ENCODE measurements around the gene PELI2. TPM values are rescaled to one million over a fixed set of nuclear protein-coding genes. Genes with fewer than 3 reads are reported as not detected.

PELI2 gene
- polyA plus RNA-seq, 12 donors = 3.6 to 17.7 (median 5.0) TPM; not detected in 1

DNA sequence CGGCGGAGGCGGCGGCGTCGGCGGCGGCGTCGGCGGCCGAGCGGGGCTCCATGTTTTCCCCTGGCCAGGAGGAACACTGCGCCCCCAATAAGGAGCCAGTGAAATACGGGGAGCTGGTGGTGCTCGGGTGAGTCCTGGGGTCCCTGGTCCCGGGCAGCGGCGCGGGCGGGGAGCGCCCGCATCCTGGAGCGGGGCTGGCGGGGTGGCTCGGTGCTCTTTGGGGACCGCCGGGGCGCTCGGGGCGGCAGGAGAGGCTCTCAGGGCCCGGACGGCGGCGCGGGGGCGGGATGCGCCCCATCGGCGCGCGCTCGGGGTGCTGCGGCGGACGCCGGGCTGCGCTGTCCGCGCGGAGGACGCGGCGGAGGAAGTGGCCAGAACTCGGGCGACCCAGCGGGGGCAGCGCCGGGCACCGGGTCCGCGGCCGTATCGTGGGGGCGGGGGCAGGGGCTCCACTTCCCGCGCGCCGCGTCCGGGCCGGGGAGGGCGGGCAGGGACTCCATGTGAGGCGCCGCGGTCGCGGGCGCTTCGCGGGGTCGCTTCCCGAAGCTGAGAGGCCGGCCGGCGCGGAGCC lies 485 bp downstream of the PELI2 start:
- DNase-seq = no peak

DNA sequence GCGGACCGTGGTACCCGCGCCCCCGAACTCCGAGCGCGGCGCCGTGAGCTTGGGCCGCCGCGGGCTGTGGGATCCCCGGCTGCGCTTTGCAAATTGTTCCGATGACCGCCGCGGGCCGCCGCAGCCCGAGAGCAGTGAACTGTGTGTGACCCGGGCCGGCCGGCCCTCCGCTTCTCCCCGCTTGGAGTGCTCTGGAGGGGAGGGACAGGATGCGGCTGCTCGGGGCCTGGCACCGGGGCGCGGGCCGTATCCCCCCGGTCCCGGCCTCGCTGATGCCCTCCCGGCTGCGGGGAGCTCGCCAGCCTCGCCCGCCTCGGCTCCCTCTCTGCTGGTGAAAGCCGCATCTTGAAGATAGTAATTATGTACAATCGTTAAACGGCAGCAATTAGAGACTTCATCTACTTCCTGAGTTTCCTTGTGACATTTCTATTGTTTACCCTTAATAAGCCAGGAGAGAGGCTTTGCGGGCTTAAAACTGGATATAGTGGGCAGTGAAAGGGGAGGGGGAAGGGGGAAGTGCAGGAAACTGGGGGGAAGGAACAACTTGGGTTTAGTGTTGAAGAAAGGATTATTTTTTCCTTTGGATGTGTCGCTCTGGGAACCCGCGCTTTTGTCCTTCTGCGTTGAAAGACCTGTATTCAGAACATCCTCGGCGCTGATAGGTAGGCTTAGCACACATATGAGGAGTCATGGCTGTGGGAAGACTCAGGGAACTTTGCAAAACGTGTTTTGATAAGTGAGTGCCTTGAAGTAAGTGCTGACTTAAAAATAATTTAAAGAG lies 1.2 kb downstream of the PELI2 start:
- peak; percentile 56 for DNase-seq

DNA sequence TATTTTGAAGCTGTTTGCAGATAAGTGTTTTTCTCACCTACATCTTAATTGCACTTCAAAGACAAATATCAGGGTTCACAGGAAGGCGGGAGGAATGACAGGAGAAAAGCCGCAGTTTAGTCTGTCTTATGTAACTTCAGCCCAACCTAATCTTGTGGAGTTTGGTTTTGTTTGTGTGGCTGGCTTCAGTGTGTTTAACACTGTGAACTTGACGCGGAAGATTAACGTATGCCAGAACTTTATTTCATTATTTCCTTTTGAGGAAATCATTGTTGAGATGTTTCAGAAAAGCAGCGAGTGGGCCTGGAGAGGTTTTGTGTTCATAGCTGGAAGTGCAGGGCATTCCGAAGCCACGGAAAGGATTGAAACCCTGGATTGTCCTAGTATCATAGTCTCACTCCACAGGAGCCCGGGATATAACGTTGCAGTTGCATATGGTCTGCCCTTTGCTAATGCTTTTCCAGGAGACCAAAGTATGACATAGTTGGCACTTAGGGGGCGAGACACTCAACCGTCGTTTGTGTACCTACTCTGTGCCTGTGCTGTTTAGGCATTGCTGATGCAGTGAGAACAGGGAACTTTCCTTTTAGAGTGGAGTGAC lies 2.0 kb downstream of the PELI2 start:
- peak; percentile 24 for DNase-seq

DNA sequence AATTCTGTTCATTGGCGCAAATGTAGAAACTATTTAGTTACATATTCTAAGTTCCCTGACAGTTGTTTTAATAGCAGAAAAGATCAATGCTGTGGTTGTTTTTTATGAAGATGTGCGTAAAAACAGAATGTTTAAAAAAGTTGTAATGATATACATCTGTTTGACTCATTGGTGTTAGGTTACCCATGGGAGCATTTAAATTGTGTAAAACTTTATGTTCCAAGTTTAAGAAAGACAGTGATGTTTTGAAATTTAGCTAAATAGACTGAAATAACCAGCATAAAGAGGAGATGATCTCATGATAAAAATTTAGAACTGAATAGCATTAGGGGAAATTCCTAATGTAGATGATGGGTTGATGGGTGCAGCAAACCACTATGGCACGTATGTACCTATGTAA lies 3.6 kb downstream of the PELI2 start:
- DNase-seq = no peak

DNA sequence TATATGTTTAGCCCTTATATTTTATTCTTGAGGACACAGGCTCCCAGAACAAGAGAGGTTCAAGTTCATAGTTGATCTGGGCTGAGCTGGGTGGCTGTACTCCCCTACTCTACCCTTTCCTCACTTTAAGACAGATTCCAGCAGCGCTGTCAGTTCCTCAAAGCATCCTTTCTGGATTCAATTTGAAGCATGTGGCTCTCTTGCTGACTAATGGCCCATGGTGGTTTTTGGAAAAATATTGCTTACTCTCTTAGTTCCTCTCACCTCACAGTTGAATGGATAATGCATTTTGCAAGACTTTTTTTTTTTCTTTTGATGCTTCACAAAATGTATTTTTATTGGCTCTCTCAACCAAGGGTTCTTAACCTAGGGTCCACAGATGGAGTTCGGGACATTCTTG lies 4.1 kb downstream of the PELI2 start:
- DNase-seq = no peak

DNA sequence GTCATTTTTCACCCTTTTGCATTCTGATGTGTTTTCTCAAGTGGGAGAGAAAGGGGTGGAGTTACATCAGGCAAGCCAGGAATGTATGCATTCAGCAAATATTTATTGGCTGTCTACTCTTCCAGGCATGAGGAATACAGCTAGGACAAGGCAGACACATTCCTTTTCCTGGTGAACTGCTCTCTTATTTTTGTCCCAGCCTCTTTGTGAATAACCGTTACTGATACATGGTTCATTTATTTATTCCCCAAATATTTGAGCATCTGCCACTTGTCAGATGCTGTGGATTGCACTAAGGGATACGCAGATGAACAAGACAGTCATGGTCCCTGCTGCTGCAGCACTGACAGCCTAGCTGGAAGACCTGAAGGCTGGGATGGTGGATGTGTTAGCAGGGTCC lies 6.1 kb downstream of the PELI2 start:
- DNase-seq = no peak

DNA sequence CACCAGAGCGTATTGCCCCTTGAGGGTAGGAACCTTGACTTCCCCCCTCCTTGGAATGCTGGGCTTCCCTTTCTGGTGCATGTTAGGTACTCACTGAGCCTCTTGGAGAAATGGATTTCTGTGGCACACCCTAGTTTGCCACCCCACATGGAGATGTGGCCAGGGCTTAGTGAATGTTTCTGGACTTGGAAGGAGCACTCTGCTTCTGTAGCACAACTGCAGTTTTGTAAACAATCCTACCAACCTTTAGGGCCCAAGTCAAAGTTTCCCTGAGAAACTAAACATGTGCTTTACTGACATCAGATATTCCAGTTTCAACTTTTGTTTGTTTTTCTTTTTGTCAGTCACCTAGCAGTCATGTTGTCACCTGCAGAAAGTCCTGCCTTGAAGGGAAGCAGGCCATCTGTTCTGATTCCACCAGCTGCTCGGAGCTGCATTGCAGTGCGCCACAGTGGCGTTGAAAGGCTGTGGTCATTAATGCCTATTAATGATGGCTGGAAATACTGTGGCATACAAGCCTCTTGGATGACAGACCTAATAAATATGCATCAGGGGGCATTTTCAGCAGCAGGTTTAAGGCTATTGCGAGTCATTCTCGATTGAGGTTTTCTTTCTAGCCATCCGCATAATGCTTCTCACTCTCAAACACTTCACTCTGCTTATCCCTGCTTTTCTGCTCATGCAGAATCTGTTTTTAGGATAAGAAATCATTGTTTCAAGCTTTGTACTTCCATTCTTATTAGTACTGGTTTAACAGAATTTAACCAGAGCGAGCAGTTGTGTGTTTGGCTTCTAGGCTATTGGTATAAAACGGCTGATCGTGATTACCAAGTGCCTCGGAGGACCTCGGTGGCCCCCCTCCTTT lies 7.8 kb downstream of the PELI2 start:
- no peak for DNase-seq

DNA sequence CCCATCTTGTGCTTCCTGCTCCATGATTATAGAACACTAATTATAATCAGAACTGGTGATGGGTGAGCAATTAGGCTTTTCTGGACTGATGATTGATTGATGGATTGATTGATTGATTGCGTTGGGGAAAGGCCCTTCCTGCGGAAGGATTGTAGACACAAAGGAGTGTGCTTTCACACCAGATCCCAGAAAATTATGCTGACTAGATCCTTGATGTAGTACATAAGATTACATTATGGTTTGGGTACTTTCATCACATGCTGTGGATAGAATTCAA lies 8.4 kb downstream of the PELI2 start:
- DNase-seq = no peak

DNA sequence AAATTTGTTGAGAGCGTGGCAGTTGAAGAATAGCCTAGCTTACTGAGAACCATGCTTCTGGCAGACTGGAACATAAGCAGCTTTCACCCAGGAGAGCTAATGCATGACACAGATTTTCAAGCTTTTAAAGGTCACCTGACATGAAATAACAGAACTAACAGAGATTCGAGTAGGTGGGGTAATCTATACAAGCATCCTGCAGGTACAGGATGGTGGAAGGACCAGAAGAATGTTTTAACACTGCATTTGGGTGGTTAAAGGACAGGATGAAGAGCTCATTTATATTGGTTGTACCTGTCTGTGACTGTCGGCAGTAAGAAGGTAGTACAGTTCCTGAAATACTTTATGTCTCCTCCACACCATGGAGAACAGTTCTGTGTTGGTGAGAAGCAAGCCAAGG lies 8.9 kb downstream of the PELI2 start:
- no peak for DNase-seq

DNA sequence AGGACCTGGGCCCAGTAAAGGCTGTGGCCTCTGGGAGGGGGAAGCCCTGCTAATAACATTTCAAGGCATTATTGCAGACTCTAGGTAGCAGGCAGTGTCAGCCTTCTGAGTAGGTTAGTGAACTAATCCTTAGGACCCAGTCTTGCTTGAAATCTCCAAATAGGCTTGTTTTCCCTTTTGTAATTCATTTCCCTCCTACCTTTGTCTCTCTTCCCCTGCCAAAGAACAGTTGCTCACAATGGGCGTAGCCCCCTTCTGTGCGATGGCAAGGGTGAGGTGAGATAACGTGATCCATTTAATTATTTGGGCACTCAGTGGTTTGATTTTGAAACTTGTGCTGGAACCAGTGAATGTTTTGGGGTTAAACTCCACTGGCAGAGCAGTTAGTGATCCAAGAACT lies 10.9 kb downstream of the PELI2 start:
- DNase-seq = no peak

DNA sequence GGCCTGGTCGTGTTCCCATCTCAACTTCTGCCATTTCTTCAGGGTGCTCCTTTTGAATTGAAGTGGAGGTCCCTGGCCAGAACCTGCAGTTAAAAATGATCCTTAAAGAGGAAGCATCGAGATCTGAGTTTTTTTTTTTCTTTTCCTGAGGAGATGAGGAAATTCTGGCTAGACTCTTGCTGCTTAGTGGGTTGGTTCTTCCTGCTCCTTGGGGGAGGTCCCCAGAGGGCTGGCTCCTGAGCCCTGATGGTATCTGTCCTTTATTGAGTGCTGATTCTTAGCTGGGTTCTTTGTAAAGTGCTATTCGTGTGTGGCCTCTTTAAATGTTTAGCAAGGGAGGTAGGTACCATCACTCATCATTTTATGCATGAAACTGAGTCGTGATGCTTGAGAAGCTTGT lies 11.7 kb downstream of the PELI2 start:
- DNase-seq = no peak

DNA sequence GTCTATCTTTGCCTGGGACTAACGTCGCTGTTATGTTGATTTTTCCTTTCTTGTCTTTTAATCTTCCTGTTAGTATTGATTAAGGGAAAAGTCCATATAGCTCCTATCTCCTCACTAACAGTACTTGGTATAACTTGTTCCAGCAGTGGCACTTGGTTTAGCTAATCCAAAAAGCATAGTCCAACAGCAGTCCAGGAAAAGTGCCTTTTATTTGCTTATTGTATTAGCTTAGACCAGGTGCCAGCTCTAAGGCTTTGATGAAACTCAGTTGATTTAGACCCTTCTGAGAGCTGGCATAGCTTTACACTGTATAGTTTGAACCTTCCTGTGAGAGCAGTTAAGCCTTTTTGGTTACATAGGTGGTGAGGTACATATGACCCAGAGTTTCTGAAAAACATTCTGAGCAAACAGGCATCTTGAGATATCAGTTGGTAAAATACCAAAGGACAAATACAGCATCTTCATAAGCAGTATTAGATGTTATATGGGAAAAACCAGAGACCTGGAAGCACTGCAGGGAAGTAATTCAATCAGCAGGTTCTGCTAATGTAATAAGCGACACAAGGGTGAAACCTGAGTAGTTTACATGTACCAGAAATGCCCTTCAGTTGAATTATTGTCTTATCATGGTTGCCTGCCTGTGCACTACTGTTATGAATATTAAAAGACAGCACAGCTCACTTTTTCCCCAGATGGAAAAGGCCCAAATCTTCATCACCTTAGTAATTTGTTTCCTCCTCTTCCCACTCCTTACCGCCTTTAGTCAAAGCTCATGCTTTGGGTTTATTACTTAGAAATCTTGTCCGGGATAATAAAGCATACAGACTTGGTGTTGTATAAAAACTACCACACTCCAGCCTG lies 13.0 kb downstream of the PELI2 start:
- DNase-seq = no peak

DNA sequence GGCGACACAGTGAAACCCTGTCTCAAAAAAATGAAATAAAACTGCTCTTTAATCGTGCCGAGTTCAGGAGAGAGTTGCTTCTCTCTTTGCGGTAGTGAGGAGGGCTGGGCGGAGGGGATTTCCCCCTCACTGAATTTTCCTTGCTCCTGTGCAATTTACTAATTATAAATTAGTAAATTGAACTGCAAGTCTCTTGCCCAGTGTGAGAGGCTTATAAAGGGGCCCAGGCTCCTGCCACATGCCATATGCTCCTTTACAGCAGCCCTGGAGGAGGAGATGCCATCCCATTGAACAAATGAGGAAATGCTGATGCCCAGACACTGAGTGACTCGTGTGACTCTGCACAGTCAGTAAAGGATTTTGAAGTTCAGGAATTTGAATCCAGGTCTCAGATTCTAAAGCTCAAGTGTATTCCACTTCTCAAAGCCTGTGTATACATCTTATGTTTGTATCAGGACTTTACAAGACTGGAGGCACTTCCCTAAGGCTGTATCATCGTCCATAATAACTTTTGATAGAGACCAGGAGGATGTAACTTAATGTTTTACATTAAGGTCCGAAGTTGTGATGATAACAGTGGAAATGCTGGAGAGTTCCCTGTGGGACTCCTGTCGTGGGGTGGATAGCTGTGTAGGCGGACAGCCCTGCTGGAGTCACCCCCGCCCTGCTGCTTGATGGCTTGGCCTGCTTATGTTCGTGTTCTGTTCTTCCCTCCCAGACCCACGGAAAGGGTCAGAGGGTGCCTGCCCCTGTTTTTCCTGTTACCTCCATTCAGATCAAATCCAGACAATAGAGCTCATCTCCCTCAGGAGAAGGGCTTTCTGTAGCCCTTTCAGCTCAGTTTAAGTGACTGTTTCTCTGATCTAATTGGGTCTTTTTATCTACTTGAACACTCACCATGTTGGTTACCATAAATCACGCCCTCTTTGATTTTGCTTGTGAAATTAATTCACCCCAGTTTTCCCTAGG lies 13.9 kb downstream of the PELI2 start:
- DNase-seq = no peak

DNA sequence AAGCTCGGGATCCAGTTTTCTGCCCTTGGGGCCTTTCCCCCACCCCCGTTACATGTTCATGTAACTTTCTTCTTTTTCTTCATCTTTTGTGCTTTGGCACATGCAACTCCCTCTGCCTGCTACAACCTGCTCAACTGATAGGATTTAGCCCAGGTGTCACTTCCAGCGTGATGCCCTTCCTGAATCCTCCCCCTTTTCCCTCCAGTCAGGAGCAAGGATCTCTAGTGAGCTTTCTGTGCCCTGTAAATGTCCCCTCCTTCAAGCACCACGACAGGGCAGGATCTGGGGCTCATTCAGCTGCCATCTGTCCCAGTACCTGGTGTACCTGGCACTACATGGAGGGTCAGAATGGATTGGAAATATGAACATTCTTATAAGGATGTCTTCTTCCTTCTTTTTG lies 15.3 kb downstream of the PELI2 start:
- DNase-seq = no peak

DNA sequence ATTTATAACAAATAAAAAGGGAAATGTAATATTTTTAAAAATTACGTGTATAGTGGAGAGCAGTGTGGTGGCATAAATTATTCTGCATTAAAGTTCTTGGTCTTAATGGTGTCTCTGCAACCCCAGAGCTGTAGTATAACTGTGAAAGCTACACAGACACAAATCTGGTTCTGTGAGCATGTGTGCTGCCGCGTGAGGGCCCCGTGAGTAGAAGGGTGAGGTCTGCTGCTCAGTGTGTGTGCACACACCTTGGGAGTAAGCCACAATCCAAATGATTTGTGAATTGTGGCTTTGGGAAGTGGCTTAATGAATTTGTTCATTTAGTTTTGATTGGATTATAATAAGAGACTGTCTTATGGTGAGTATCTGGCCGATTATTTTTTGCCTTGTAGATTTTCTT lies 16.8 kb downstream of the PELI2 start:
- no peak for DNase-seq

DNA sequence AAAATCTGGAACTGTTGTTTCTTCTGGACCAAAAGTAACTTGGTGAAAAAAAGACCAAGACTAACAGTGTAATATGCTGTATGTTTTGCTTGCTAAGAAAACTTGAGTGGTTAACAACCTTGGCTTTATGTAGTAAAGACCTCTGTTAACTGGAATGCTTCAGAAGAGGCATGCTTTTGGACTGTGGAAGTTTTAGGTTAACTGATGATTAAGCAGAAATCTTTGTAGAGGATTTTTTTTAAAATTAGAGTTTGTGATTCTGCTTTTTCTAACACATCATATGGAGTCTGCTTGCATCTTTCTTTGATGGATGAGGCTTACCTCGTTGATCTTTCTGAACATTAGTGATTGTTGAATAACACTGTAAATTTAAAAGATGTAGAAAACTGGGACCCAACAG lies 17.5 kb downstream of the PELI2 start:
- no peak for DNase-seq

DNA sequence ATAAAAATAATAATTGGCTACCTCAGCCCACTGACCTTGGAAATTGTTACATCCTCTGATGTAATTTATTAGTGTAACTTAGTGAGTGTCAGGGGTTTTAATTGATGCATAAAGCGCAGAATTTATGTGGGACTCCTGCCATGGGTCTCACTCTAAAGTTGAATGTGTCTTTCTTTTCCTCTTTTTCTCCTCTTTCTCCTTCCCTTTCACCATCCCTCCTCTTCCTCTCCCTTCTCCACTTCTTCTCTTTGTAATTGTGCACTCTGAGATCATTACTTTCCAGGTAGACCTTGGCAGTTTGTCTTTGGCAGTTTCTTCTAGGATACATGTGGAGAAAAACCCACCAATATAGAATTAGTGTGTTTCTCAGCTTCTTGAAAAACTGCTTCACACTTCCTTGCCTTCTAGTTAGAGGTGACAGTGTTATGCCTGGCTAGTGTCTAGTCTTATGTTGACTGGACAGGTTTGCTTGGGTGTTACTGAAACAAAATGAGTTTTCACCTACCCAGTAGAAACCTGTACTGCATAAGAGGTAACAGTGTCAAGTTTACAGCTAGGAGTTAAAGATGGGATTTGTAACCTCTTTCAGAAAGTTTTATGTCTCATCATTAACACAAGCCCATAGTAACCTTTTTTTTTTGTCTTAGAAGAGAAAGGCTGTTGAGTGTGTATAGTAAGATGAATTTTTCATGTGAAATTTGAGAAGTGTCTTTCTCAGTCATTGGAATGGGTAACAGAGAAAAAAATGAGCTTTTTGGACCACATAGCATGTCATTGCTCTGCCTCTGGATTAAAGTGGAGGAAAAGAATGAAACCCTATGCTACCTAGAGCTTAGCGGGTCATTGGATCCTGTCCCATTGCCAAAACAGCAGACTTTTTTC lies 18.6 kb downstream of the PELI2 start:
- DNase-seq = no peak

DNA sequence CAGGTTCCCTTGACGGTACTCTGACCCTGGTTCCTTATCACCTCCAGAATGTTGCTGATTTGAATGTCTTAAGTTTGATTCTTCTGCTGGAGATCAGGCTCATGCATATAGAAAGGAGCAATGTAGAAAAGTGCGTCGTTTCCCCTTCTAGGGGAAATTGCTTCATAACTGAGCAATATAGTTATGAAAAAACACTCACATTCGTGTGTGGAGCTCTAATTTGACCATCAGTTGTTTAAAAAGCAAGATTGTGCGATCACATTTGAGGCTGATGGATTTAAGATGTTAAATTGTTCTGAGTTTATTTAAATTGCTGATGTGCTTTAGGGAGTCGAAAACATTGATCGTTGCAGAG lies 19.2 kb downstream of the PELI2 start:
- DNase-seq = no peak

DNA sequence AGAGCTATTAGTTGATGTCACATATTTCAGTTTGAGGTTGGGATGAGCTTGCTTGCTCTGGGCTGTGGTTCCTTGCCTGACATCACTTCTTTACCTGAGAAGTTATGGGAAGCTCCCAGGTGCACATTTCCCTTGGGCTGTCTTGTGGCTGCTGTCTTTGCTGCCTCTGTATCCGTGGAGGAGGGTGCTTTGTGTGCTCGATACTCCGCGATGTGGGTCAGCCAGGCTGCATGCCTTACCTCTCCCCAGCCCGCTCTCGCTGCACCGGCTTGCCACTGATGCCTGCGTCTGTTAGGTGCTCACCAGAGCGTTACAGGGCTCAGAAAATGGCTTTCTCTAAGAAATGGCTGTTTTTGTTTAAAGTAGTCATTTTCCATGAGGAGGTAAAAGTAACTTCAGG lies 19.6 kb downstream of the PELI2 start:
- no peak for DNase-seq

DNA sequence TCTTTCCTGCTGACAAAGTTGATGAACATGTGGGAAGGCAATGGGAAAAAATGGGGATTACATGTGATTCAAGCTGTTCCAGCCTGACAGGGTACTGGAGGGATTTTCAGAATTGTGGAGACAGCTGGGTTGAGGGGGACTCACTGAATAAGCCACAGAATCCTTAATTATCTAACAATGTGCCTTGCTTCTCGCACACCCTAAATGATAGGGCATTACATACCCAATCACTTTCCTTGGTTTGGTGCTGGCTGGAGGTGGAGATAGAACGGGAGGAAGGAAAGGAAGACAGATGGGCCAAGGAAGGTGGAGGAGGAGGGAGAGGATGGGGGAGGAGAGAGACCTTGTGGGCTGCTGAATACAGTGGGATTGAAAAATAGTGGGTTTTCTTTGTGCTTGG lies 20.7 kb downstream of the PELI2 start:
- no peak for DNase-seq
